GM19463 (cell line): ENCODE results near the gene TCEA3.

Experiments used
- ATAC-seq: cut with Tn5 transposase; IDR thresholded peaks from one replicate; pipeline ENCODE4 v1.9.1; 2021; ENCODE audit warnings: mild to moderate bottlenecking, moderate library complexity; ENCODE audit not compliant: unreplicated experiment

TCEA3 gene

DNA sequence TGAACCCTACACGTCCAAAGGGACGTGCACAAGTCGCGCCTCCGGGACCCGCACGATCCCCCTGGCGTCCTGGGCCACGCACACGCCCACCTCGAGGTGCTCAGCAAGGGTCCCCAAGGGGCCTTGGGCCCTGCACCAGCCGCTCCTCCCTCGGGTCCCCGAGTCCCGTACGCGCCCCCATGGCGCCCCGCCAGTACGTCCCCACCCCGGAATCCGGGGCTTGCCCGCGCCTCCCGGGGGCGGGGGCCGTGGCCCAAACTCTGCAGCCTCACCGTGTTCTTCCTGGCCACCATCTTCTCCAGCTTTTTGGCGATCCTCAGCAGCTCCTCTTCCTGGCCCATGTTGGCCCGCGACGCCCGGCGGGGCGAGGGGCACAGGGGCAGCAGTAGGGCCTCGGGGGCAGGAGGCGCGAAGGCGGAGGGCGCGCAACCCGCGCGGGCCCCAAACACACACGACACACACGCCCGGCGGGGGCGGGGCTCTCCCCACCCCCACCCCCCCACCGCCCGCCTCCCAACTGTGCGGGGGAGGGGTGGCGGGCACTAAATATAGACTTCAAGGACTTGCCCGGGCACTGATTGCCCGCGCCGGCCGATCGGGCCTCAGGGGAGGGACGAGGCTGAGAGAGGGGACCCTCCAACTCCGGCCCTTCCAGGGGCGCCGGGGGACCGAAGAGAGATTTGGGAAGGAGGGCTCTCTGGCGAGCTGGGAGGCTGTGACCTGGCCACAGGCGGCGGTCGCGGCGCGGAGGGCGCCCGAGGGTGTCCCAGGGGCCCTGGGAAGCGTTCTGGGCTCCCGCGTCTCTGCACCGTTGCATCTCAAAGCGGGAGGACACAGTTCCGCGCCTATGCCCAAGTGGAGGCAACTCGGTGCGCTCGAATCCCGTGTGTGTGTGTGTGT, at the start of gene TCEA3:
TSS of gene TCEA3 (minus strand) at position 456 of the 900 bp plus-strand sequence. CDS start at position 341, 115 bp downstream.
- ATAC-seq = no peak

- no peak for ATAC-seq
Observed at GRCh38 chr1:23473037-23473800, 48.7 kb upstream of the TCEA3 start.

GRCh38 chr1:23472351-23473036, 47.9 kb upstream of the TCEA3 start:
- no peak for ATAC-seq

DNA sequence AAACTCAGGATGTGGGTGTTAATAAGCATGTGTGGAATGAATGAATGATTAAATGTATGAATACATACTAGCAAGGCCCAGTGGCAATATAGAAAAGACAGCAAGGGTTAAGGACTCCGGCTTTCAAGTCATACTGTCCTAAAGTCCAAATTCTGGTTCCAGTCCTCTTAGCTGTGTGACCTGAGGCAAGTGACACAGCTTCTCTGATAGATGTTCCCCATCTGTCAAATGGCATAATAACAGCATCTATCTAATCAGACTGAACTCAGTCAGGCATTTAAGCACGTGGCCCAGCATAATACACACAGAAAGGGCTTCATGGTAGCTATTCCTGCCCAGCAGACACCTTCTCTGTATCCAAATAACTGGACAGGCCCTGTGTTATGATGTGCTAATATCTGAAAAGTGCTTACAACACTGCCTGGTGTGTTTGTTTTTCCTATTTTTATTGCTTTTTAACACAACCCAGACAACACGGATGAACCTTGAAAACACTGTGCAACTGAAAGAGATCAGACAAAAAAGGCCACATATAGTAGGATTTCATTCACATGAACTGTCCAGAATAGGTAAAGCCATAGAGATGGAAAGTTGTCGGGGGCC, 47.0 kb upstream of the TCEA3 start:
- no peak for ATAC-seq

DNA sequence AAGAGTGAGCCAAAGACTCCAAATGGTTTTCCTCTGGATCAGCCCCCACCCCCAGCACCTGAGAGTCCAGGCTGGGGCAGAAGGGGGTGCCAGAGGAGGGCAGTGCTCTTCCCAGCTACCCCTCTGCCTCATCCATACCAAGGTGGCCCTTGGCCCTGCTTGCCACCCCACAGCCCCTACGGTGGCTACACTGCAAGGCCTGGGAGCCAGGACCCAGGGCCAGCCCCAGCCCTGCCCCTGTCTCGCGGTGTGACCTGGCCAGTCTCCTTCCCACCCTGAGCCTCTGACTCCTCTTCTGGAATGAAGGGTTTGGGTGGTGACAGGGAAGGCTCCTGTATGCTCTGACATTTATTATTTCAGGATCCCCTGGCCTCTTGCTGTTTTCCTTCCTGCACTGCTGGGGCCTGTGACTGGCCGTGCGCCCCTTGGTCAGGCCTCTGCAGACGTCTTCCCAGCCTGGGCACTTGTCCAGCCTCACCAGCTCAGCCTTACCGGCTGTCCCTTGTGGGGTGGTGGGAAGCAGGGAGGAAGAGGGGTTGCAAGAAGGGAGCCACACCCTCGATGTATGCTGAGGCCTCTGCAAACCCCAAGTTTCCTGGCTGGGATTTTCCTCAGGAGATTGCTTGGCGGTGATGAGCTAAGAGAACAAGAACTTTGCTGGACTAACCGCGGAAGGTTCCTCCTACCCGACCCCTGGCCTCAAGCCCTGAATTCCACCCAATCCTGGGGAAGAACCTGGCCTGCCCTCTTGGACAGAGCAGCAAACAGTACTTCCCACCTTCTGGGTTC, 45.9 kb upstream of the TCEA3 start:
- ATAC-seq = no peak

GRCh38 chr1:23469372-23469982, 44.9 kb upstream of the TCEA3 start:
- ATAC-seq = no peak

GRCh38 chr1:23466423-23466989, 42.0 kb upstream of the TCEA3 start:
- ATAC-seq = no peak

- no peak for ATAC-seq
Observed at GRCh38 chr1:23463286-23463685, 38.7 kb upstream of the TCEA3 start.

DNA sequence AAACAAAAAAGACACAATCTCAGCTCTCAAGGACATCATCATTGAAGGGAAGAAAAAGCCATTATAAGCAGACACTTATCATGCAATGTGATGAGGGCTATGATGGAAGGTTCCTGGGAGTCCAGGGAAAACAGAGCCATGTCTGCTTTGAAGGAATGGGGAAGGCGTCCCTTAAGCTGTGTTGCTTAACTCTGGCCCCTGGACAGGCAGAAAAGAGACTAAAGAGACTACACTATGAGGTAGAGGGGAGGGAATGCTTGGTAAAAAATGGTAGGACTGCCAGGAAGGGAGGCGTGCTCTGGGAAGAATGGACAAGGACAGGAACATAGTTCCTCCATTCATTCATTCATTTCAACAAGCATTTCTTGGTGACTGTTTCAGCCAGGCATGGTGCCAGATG, 38.2 kb upstream of the TCEA3 start:
- ATAC-seq = no peak

- ATAC-seq = no peak
Observed at GRCh38 chr1:23461050-23461449, 36.5 kb upstream of the TCEA3 start.

GRCh38 chr1:23460519-23460918, 36.0 kb upstream of the TCEA3 start:
- ATAC-seq = no peak

- ATAC-seq = no peak
Observed at GRCh38 chr1:23459338-23459757, 34.8 kb upstream of the TCEA3 start.

DNA sequence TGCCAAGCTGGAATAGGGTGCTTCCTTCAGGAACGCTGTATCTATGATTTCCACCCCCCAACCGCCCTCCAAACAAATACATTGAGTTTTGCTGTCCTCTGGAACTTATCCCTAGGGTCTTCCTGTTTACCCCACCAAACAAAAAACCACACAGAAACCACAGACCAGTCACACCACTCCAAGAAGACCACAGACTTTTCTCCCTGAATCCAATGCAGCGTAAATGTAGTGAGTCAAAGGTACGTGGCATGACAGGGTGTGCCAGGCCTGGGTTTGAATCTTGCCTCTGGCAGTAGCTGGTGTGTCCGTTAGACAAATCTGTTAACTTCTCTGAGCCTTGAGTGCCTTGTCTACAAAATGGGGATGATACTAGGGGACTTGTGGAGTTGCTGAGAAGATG, 31.7 kb upstream of the TCEA3 start:
- no peak for ATAC-seq

DNA sequence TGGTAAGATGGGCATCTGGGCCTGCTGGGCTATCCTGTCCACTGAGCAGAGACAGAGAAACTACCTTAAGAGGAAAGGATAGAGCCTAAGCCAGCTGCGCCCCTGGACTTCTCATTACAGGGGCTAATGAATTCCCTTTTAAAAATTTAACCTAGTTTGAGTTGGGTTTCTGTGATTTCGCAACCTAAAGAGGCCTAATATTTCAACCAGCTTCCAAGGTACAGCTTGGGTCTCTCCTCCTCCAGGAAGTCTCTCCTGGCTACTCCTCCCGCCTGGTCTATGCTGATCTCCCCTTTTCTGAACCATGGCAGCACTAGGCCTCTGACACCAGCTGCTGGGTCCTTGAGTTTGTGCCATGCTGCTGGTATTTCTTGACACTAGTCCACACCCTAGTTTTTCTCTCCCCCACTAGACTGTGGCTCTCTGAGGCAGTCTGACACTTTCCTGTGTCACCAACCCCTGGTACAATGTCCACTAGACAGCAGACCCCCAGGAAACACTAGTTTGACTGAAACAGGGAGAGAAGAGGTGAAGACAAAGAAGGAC, 29.0 kb upstream of the TCEA3 start:
- no peak for ATAC-seq

DNA sequence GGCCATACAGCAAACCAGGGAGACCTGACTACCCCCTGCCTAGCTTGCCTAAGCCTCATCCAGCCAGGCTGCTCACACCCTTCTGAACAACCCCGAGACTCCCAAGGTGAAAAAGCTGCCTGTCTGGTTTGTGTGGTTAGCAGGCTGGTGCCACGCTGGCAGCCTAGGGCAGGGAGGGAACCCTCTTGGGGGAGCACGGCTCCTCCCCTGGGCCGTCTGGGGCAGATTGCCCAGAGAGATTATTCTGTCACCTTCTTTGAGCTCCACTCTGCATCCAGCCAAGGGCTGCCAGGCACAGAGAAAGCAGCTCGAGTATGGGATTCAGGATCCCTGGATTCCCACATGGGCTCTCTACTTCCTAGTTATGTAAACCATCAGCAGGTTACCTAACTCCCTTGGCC, 27.5 kb upstream of the TCEA3 start:
- no peak for ATAC-seq

GRCh38 chr1:23451441-23451840, 26.9 kb upstream of the TCEA3 start:
- no peak for ATAC-seq

DNA sequence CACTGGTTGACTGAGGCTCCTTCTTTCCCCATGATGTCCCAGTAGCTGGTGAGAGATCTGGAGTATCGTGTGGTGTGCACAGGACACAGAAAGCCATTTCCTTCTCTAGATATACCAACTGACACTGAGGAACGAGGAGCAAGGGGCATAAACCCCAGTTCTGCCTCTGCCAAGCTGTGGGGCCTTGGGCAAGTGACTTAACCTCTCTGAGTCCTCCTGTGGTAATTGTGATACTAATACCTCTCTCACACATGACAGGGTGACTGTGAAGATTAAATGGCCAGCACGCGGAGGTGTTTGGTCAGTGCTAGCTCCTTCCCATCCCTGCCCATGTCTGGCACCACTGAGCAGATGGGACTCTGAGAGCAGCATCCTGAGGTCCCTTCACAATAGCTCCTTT, 26.3 kb upstream of the TCEA3 start:
- ATAC-seq = no peak

- ATAC-seq = no peak
Observed at GRCh38 chr1:23449958-23450357, 25.4 kb upstream of the TCEA3 start.

DNA sequence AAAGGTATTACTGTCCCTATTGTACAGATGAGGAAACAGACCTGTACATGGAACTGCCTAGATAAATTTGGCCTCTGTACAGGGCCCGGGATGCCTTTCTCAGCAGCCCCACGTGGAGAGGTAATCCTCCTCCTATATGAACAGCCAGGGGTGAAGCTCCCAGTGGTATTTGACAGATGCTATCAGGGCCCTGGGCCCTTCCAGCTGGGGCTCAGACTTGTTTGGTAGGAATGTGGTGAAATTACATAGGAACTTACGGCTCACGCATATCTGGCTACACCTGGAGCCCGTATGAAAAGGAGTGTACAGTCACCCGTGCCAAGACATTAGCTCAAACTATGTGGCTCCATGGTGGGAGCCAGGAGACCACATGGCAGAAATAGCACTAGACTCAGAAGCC, 24.8 kb upstream of the TCEA3 start:
- no peak for ATAC-seq
